Measurements from ENCODE around the gene C10orf71. TPM values are rescaled to one million over a fixed set of nuclear protein-coding genes. Genes with fewer than 3 reads are reported as not detected.

The C10orf71 gene
- total and polyA plus RNA-seq, 2 of the 8 experiments (the other 6 are each of a cell fraction or from before 2014, with no cell fraction given), result not detected

GRCh38 chr10:49307921-49308320 lies 9.0 kb downstream of the C10orf71 start:
- H3K56ac ChIP-seq (replicated peaks; ENCODE audit: insufficient read length, low read depth, low read length), result no peak overlapping the region
- FAIRE-seq, result no peak
- WGBS, 2 experiments (ENCODE audit: extremely low coverage in 1 of 2, insufficient coverage in 1 of 2, insufficient read length in 1 of 2, insufficient replicate concordance in 2 of 2, low coverage in 1 of 2, low lambda C conversion rate in 2 of 2, missing lambda C conversion rate in 1 of 2), result 92% methylated on average over 1 of the region's 1 CpG; no CpG with 5 or more reads in 1 of the 2 experiments
- TF ChIP-seq YY1 (IDR thresholded peaks at IDR 0.05; ENCODE audit: low read depth, low read length) (no peak), JUND (IDR thresholded peaks at IDR 0.05; ENCODE audit: low read length) (no peak), FOSL1 (IDR thresholded peaks at IDR 0.05; ENCODE audit: insufficient read depth, low read depth, low read length) (no peak), POU5F1 (IDR thresholded peaks at IDR 0.05; ENCODE audit: low read depth, low read length) (no peak), RAD21 (IDR thresholded peaks at IDR 0.05 in 1 of 2, conservative IDR thresholded peaks at IDR 0.05 in 1 of 2; ENCODE audit: low read depth in 2 of 2, low read length in 2 of 2) (no peak; a peak in 1 of 4 replicates), TAF7 (optimal IDR thresholded peaks at IDR 0.05; ENCODE audit: borderline replicate concordance, low read depth, low read length) (no peak), CREB1 (IDR thresholded peaks at IDR 0.05) (no peak), BACH1 (IDR thresholded peaks at IDR 0.05; ENCODE audit: low read length) (no peak), TEAD4 (IDR thresholded peaks at IDR 0.05; ENCODE audit: low read depth, low read length) (no peak), CHD1 (IDR thresholded peaks at IDR 0.05; ENCODE audit: low read depth, low read length) (no peak), MAX (IDR thresholded peaks at IDR 0.05) (no peak)

More at GRCh38 chr10:49307921-49308320, 9.0 kb downstream of the C10orf71 start:
- Histone ChIP-seq H2BK15ac (ENCODE audit: low read length) (no peak overlapping the region), H4K91ac (replicated peaks; ENCODE audit: insufficient read length, low read length) (no peak overlapping the region), H3K4me1 (replicated peaks in 1 of 4; ENCODE audit: control insufficient read depth in 3 of 4, insufficient read depth in 4 of 4, low read length in 3 of 4) (peaks cover 0 to 4% (median 0%) of the 10 kb centered on the region in 4 experiments; a peak in 2 of 7 replicates), H2BK20ac (ENCODE audit: low read length) (no peak overlapping the region), H4K20me1 (replicated peaks in 1 of 2; ENCODE audit: control insufficient read depth in 1 of 2, insufficient read depth in 2 of 2, low read length in 2 of 2) (no peaks in the 10 kb centered on the region), H2AFZ (ENCODE audit: low read length) (no peak overlapping the region), H3K9me3 (ENCODE audit: insufficient read depth in 2 of 2, low read depth in 1 of 2, low read length in 1 of 2) (no peaks in the 10 kb centered on the region), H3K23me2 (ENCODE audit: low read depth, low read length) (no peaks in the 10 kb centered on the region), H3K14ac (ENCODE audit: insufficient read length) (no peak overlapping the region), H3K4me2 (ENCODE audit: insufficient read depth in 1 of 2, low read depth in 2 of 2, low read length in 2 of 2) (no peak overlapping the region), H2AK5ac (ENCODE audit: low read depth, low read length) (no peak overlapping the region), H4K5ac (ENCODE audit: insufficient read length, low read depth, low read length) (no peak overlapping the region), H3K27ac (ENCODE audit: low read depth, low read length) (no peak overlapping the region), H3K36me3 (ENCODE audit: control insufficient read depth in 2 of 4, insufficient read depth in 4 of 4, low read length in 3 of 4) (no peaks in the 10 kb centered on the region), H2BK5ac (ENCODE audit: low read depth, low read length) (no peak overlapping the region), H3K79me2 (ENCODE audit: control insufficient read depth in 1 of 2, insufficient read depth in 2 of 2, low read length in 2 of 2) (no peaks in the 10 kb centered on the region), H3K27me3 (replicated peaks in 1 of 4; ENCODE audit: control insufficient read depth in 3 of 4, extremely low read depth in 1 of 4, insufficient read depth in 3 of 4, low read length in 3 of 4) (no peaks in the 10 kb centered on the region), H4K8ac (ENCODE audit: extremely low read depth, insufficient read depth, low read length) (no peak overlapping the region), H2BK120ac (replicated peaks; ENCODE audit: low read depth, low read length) (no peak overlapping the region), H3K4me3 (ENCODE audit: extremely low read depth in 1 of 4, insufficient read depth in 2 of 4, low read depth in 3 of 4, low read length in 4 of 4) (no peak overlapping the region), H3K23ac (ENCODE audit: insufficient read length) (no peak overlapping the region), H3K4ac (replicated peaks; ENCODE audit: insufficient read length, low read depth, low read length) (no peak overlapping the region), H3K79me1 (ENCODE audit: low read depth, low read length) (no peaks in the 10 kb centered on the region), H2BK12ac (ENCODE audit: low read depth, low read length) (no peak overlapping the region), H3K9ac (replicated peaks in 1 of 4; ENCODE audit: extremely low read depth in 1 of 4, low read depth in 3 of 4, low read length in 3 of 4) (no peak overlapping the region), H3K18ac (ENCODE audit: extremely low read depth, low read length) (no peak overlapping the region)
- ChIA-PET CTCF (ENCODE audit: partially characterized antibody) (interaction anchor here (0.9 to 4.1 kb wide), 5 partner anchors 9 to 99 kb away, joined by 3 to 15 read pairs (median 3); no protein-coding TSS in a partner anchor), POLR2A (ENCODE audit: partially characterized antibody) (no interaction called here)
- no peak for DNase-seq (ENCODE audit: low read depth in 1 of 2, low spot score in 2 of 2)
